Right renal pelvis (tissue), 4 donors: Measurements from ENCODE around the gene HMGCS2. TPM values are rescaled to one million over a fixed set of nuclear protein-coding genes. Genes with fewer than 3 reads are reported as not detected.

ENCODE experiments used
- DNase-seq, 4 donors: peaks; one replicate each; pipeline ENCODE4 v3.0.0-alpha.2; 2013; ENCODE audit warnings: low read depth in 4 of 4, low spot score in 3 of 4, missing footprints in 1 of 4
- polyA plus RNA-seq, 4 donors: library from polyadenylated mRNA; unstranded; fragments of 120-200 nt; gene quantifications; one replicate each; pipeline ENCODE4 v1.2.1, GENCODE V29; 2013; ENCODE audit not compliant: insufficient read length in 4 of 4

HMGCS2 gene
- 100 to 1,000 TPM in 2 of 4 donors, 10 to 100 TPM in 2; 66.3 to 135 (median 86.4) TPM for polyA plus RNA-seq

GRCh38 chr1:119768778-119769177 is at the start of gene HMGCS2:
TSS of gene HMGCS2 (minus strand) at chr1:119768905. CDS start at chr1:119768844, 61 bp downstream.
- no peak for DNase-seq

- DNase-seq, result no peak
Observed at GRCh38 chr1:119818181-119818580, 49.5 kb upstream of the HMGCS2 start.

GRCh38 chr1:119816407-119816806 is 47.7 kb upstream of the HMGCS2 start:
- no peak for DNase-seq

- DNase-seq, result no peak
Observed at GRCh38 chr1:119815928-119816327, 47.2 kb upstream of the HMGCS2 start.

- no peak for DNase-seq
Observed at GRCh38 chr1:119815361-119815760, 46.7 kb upstream of the HMGCS2 start.

GRCh38 chr1:119814288-119814687 is 45.6 kb upstream of the HMGCS2 start:
- no peak for DNase-seq

GRCh38 chr1:119811985-119812557 is 43.4 kb upstream of the HMGCS2 start:
- no peak for DNase-seq

- no peak for DNase-seq
Observed at GRCh38 chr1:119811387-119811786, 42.7 kb upstream of the HMGCS2 start, which contains the start of gene REG4. TSS of gene REG4 (minus strand) at chr1:119811460. CDS start at chr1:119808769, 2,691 bp downstream.

- peak; percentile 58 to 65 (median 62) for DNase-seq
Observed at GRCh38 chr1:119808972-119809550, 40.4 kb upstream of the HMGCS2 start.

- DNase-seq, result no peak
Observed at GRCh38 chr1:119808491-119808890, 39.8 kb upstream of the HMGCS2 start.

- no peak for DNase-seq
Observed at GRCh38 chr1:119806489-119806888, 37.8 kb upstream of the HMGCS2 start.

- no peak for DNase-seq
Observed at GRCh38 chr1:119805746-119806145, 37.0 kb upstream of the HMGCS2 start.

- DNase-seq, result no peak
Observed at GRCh38 chr1:119805247-119805646, 36.5 kb upstream of the HMGCS2 start.

- no peak for DNase-seq
Observed at GRCh38 chr1:119799599-119800177, 31.0 kb upstream of the HMGCS2 start.

- no peak for DNase-seq
Observed at GRCh38 chr1:119799003-119799402, 30.3 kb upstream of the HMGCS2 start.

GRCh38 chr1:119797606-119798005 is 28.9 kb upstream of the HMGCS2 start:
- no peak for DNase-seq

GRCh38 chr1:119797162-119797561 is 28.5 kb upstream of the HMGCS2 start:
- DNase-seq, result no peak

- no peak for DNase-seq
Observed at GRCh38 chr1:119795261-119796200, 26.8 kb upstream of the HMGCS2 start.

GRCh38 chr1:119794876-119795240 is 26.2 kb upstream of the HMGCS2 start:
- no peak for DNase-seq

GRCh38 chr1:119794230-119794875 is 25.6 kb upstream of the HMGCS2 start:
- DNase-seq, result no peak

GRCh38 chr1:119791377-119791776 is 22.7 kb upstream of the HMGCS2 start:
- no peak for DNase-seq
